ENCODE results near the gene FANCG.

The FANCG gene

GRCh38 chr9:35070823-35071813 lies 8.6 kb downstream of the FANCG start:
- in situ Hi-C loops (cut with MboI; ENCODE audit: low sequenced_read_pairs): loop anchor here (25.0 kb wide), 1 partner anchor 641 kb away; no protein-coding TSS in a partner anchor

DNA sequence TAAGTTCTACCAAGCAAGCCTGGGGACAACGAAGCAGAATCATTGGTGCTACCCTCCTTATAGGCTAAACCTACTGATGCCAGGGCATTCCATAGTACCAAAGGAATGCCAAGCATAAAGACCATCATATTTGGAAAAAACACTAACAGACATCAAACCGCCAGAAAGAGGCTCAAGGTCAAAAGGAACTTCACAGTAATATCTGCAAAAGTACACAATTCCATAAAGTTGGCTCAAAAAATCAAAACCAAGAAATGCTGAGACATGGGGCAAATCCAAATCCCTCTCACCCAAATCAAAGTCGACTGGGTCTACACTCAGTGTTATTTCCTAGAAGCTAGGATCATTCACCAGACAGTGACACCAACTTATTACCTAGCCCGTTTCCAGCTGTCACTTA lies 10.7 kb downstream of the FANCG start:
- in situ Hi-C loops (cut with MboI; ENCODE audit: low sequenced_read_pairs): loop anchor here (25.0 kb wide), 1 partner anchor 643 kb away; no protein-coding TSS in a partner anchor

DNA sequence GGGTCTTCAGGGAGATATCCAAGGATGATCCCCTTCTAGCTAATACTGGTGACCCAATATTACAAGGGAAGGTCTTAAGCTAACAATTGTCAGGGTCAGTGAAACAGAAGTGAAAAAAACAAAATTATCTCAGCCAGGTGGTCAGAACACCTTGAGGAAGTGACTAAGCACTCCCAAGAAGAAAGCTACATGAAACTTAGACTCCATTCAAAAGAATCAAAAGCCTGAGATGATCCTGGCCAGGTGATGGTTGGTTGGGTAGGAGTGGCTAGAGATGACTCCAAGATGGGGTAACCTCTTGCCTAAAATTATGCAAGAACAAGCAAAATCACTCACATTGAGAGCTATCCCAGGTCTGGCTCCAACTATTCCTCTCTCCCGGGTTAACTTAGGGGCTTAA lies 12.7 kb downstream of the FANCG start:
- in situ Hi-C loops (cut with MboI; ENCODE audit: low sequenced_read_pairs): loop anchor here (25.0 kb wide), 1 partner anchor 645 kb away; no protein-coding TSS in a partner anchor

DNA sequence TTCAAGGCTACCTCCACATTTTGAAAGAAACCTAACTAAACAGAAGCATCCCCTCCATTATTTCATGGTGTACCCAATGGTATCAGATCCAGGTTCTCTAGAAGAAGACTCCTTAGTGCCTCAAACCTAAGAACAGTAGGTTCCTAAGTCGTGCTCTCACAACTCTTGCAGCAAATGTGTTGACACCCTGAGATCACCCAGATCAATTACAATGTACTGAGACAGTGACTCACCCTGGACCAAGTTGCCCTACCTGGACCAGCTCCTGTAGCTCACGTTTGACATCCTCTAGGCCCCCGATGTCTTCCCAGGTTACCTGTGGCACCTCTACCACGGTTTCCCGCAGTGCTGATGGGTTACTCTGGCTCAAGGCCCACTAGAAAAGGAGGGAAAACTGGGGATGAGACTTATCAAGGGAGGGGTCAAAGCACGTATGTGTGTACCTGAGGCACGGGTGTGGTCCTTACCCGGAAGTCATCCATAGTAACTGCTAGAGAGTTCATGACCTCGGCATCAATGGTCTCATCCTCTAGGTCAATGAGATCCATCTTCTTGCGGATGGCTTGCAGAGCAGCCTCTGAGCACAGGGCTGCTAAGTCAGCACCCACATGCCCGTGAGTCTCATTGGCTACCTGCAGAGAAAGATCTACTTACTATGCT lies 19.1 kb downstream of the FANCG start:
- in situ Hi-C loops (cut with MboI; ENCODE audit: low sequenced_read_pairs): loop anchor here (25.0 kb wide), 1 partner anchor 652 kb away; no protein-coding TSS in a partner anchor

- in situ Hi-C loops (cut with MboI; ENCODE audit: low sequenced_read_pairs): loop anchor here (25.0 kb wide), 1 partner anchor 653 kb away; no protein-coding TSS in a partner anchor
These were observed 20.3 kb downstream of the FANCG start for GRCh38 chr9:35059438-35059837.

DNA sequence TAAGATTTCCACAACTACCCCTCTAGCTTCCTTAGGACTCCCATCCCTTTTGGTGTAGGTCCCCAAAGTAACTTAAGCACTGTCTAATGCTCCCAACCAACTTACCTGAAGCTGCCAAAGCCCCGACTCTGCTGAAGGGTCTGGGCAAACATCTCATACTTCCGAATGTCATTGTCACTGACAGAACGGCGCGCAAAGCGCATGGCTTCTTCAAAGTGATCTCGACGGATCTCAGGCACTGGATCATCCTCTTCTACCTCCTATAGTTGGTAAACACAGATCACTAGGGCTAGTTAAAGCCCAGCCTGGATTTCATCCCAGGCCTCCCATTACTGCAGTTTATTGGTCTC lies 22.5 kb downstream of the FANCG start:
- in situ Hi-C loops (cut with MboI; ENCODE audit: low sequenced_read_pairs): loop anchor here (25.0 kb wide), 1 partner anchor 655 kb away; no protein-coding TSS in a partner anchor

DNA sequence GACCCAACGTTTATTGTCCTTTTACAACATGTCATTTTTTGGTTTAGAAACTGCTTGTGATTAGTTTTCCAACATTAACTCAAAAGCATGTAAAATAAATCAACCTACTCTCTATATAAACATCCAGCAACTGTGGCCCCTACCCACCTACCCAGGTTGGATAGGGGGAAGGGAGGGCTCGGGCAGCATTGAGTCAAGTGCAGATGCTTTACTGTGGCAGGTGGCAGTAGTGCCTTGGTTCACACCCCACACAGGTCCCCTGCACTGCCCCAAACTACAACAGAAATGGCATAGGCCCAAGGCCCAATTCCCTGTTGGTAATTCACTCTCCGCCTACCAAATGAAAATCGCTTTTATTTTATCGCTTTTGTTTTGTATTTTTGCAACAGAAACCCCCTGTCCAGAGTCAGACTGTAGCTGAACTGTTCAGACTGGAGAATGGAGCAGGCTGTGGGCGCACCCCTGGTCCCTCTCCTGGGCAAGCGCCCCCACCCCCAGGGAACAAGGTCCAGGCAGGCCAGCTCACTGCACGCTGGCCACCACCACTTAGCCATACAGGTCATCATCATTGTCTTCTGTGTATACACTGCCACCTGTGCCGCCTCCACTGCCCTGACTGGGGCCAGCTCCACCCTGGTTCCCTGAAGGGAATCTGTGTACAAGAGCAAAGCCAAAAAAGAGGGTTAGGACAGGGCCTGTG lies 23.0 kb downstream of the FANCG start:
- in situ Hi-C loops (cut with MboI; ENCODE audit: low sequenced_read_pairs): loop anchor here (25.0 kb wide), 1 partner anchor 656 kb away; no protein-coding TSS in a partner anchor

GRCh38 chr9:35054871-35055644 lies 24.7 kb downstream of the FANCG start:
- in situ Hi-C loops (cut with MboI; ENCODE audit: low sequenced_read_pairs): loop anchor here (25.0 kb wide), 1 partner anchor 657 kb away; no protein-coding TSS in a partner anchor

DNA sequence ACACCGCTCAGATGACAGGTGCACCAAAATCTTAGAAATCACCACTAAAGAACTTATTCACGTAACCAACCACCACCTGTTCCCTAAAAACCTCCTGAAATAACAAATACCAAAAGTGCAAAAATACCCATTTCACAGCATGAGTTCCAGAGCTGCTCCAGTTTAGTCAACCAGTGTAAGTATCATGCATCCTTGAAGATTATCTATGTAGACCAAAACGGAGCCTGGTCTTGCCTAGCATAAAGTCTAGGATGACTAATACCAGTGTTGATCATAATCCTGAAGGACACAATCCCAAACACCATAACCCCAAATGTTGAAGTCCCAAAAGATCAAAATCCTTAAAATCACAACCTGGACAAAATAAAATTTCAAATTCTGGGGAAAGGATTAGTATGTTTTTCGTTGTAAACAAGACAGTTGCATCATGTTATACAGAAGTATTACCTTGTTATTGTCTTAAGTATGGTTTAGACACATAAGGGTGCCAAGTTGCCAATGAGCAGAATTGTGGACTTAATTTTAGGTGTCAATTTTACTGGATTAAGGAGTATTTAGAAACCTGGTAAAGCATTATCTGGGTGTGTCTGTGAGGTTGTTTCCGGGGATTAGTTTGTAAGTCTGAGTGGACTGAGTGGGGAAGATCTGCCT lies 25.4 kb downstream of the FANCG start:
- in situ Hi-C loops (cut with MboI; ENCODE audit: low sequenced_read_pairs): loop anchor here (25.0 kb wide), 1 partner anchor 658 kb away; no protein-coding TSS in a partner anchor

DNA sequence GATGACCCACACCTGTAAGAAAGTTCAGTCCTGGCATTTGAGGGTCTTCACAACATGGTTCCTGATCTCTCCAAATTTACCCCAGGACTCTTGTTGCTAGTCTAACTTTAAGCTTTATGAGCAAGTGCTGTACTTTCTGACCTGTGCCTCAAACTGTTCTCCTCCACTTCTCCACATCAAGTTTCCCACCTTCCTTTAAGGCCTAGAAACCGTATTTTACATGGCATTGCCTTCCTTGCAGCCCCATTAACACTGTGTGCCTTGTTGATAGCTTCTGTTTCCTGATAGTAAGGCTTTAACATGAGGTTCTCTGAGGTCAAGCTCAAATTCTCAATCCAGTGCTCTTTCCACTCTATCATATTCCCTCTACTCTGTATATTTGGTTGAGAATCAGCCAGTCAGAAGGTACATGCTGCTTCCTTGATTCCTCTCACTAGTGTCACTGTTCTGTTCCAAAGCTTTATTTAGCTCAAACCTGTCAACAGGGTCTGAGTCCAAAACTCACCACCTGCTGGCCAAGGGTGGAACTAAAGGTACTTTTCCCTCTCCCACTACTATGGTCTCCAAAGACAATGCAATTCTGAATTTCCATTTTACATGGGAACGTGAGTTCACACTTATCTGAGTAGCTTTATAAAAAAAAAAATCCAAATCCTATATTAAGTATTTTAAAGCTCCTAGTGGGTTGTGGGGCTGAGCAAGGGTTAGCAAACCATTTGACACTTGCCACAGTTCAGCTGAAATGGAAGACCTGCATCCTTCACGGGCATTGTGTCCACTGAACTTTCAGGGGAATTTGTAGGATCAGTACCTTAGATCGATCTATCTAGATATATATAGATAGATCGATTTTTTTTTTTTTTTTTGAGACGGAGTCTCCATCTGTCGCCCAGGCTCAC lies 28.4 kb downstream of the FANCG start:
- in situ Hi-C loops (cut with MboI; ENCODE audit: low sequenced_read_pairs): loop anchor here (25.0 kb wide), 1 partner anchor 661 kb away; no protein-coding TSS in a partner anchor

DNA sequence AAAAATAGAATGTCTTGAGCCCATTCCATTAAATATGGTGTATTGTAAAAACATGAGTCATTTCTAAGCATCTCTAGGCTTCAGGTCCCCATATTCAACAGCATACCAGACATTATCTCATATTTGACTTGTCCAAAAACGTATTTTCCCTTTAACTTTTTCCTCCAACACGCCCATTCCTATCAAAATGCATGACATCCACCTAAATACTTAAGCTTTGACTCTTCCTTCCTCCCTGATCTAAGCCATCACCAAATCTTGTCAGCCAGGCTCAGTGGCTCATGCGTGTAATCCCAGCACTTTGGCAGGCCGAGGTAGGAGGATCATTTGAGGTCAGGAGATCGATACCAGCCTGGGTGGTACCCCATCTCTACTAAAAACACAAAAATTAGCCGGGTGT lies 31.2 kb downstream of the FANCG start:
- in situ Hi-C loops (cut with MboI; ENCODE audit: low sequenced_read_pairs): no loop called here

GRCh38 chr9:35044071-35044470 lies 35.7 kb downstream of the FANCG start:
- in situ Hi-C loops (cut with MboI; ENCODE audit: low sequenced_read_pairs): no loop called here

DNA sequence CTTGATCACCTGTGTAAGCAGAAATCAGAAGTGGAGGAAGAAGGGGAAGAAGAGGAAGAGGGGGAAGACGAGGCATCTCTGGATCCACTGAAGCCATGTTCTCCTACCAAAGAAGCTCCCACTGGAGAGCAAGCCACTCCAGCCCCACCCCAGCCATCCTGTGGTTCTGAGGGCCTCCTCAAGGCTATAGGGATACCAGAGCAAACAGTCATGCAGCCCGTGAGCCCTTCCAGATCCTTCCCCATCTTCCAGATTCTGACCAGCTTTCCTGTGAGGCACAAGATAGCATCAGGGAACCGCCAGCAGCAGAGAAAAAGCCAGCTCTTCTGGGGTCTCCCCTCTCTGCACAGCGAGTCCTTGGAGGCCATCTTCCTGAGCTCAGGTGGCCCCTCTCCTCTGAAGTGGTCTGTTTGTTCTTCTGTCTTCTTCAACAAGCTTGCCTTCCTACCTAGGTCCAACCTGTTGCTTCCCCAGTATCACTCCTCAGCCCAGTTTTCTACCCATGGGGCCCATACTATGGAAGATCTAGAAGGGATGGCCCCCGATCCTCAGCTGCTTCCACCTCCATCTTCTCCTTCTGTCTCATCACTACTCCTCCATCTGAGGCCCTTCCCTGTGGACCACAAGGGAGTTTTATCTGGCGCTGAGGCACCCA lies 36.7 kb downstream of the FANCG start:
- in situ Hi-C loops (cut with MboI; ENCODE audit: low sequenced_read_pairs): no loop called here

DNA sequence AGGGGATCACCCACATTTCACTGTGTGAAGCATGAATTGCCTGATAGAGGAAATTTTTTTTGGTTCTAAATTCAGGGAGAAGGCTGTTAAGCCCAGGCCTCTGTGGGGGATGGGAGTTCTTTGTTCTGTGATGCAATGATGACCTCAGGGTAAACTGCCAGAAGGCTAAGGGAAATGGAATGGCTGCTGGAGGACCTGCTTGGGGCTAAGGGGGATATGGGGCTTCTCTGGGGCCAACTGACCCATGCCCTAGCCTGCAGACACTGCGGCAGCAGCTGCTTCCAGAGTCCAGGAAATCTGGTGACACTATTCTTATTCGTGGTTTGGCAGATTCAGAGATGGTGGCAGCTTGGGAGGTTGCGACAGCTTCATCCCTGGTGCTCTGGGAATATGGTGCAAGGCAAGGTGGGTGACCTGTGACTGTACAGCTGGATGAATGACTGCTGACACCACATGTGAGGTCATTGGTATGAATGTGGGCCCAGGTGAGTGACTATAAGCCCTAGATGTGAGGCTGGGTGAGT lies 37.6 kb downstream of the FANCG start:
- in situ Hi-C loops (cut with MboI; ENCODE audit: low sequenced_read_pairs): no loop called here

DNA sequence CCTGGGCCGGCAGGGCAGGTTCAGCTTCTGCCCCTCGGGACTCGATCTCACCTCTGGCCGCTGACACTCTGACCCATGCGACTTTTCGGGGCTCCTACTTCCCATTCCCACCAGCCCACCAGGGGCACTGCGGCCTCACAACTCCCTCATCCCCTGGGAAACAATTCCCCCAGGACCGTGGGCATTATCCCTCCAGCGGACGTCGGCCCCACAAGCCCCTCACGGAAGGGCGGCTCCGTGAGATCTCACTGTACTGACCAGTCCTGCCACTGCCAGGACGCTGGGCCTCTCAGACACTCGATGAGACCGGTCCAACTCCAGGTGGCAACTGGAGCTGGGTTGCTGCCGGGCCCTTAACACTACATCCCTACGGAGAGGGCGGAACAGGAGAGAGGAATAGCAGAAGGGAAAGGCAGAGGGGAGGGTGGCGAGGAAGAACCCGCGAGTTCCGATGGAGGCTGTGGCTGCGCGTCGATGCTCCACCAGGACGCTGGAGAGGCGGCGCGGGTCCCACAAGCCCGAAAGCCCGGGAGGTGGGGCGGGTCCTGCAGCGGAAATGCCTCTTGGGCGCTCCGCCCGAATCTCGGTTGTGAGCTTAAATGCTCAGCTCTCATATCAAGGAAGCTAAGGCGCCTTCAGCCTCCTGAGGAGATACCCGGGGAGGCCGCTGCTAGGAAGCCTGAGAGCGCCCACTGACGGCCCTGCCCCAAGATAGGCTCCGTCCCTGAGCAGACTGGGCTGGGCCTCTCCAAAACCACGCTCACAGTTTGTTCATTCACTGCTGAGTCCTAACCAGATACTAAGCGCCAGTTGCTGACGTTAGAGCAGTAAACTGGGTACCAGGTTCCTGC lies 43.7 kb downstream of the FANCG start:
- in situ Hi-C loops (cut with MboI; ENCODE audit: low sequenced_read_pairs): no loop called here

DNA sequence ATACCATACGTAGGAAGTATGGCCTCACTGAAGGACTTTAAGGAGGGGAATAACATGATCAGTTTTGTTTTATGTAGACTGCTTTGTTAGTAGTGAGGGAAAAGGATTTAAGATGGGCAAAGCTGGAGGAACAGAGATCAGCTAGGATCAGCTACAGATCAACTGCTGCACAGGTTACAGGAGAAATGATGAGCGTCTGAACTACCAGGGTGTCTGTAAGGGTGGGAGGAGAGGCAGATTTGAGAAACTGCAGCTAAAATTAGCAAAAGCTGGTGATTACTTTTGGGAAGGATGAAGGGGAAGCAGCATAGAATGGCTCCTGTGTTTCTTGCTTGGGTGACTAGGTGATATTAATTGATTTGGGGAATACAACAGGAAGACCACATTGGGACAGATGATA lies 46.6 kb downstream of the FANCG start:
- in situ Hi-C loops (cut with MboI; ENCODE audit: low sequenced_read_pairs): no loop called here

DNA sequence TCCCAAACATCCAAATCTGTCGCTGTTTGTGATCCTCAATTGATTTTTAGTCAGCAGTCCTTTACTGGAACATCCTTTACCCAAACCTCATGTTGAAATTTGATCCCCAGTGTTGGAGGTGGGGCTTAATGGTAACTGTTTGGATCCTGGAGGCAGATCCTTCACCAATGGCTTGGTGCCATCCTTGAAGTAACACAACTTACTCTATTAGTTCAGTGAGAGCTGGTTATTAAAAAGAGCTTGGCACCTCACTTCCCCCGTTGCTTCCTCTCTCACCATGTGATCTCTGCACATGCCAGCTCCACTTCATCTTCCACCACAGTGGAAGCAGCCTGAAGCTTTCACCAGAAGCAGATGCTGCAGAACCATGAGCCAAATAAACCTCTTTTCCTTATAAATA lies 49.9 kb downstream of the FANCG start:
- in situ Hi-C loops (cut with MboI; ENCODE audit: low sequenced_read_pairs): no loop called here

Measured in HL-60/S4 treated with phorbol 12-myristate 13-acetate at 8.2 ng/mL for 4 days and 3 days (cell line).